HepG2 (cell line): ENCODE measurements around the gene PARD3. TPM values are rescaled to one million over a fixed set of nuclear protein-coding genes. Genes with fewer than 3 reads are reported as not detected.

Experiments used
- ARID4A ChIP-seq: sonication (generic); formaldehyde crosslinking; IDR thresholded peaks from 2 replicates; pipeline ENCODE4 v1.5.0; 2020; ENCODE audit warnings: mild to moderate bottlenecking, missing genetic modification reagents, borderline replicate concordance
- ATF7-NPFF ChIP-seq: sonication (generic); formaldehyde crosslinking; IDR thresholded peaks from 2 replicates; pipeline ENCODE4 v1.8.1; 2023; ENCODE audit warnings: mild to moderate bottlenecking, low read depth, missing genetic modification reagents, moderate library complexity
- EED ChIP-seq: sonication (generic); formaldehyde crosslinking; IDR thresholded peaks from 2 replicates; pipeline ENCODE4 v1.5.0; 2020; ENCODE audit warnings: mild to moderate bottlenecking, missing genetic modification reagents
- ESRRA ChIP-seq: sonication (generic); formaldehyde crosslinking; IDR thresholded peaks from 2 replicates; pipeline ENCODE4 v1.5.1; 2020; ENCODE audit warnings: mild to moderate bottlenecking, low read depth, missing genetic modification reagents
- FOXK1 ChIP-seq: sonication (generic); formaldehyde crosslinking; IDR thresholded peaks from 2 replicates; pipeline ENCODE4 v1.4.0; 2020; ENCODE audit warnings: low read depth, missing genetic modification reagents, borderline replicate concordance
- MEF2D ChIP-seq: sonication (generic); formaldehyde crosslinking; IDR thresholded peaks from 2 replicates; pipeline ENCODE4 v1.5.1; 2020; ENCODE audit warnings: mild to moderate bottlenecking, missing genetic modification reagents
- MXD1 ChIP-seq: sonication (generic); formaldehyde crosslinking; IDR thresholded peaks from 2 replicates; pipeline ENCODE4 v1.4.0; 2020; ENCODE audit warnings: mild to moderate bottlenecking, missing genetic modification reagents
- NR2F2 ChIP-seq: IDR thresholded peaks from 2 replicates; pipeline ENCODE4 v1.6.1; 2012; ENCODE audit warnings: low read depth, inconsistent platforms, borderline replicate concordance
- PAX8 ChIP-seq: sonication (generic); formaldehyde crosslinking; IDR thresholded peaks from 2 replicates; pipeline ENCODE4 v1.8.0; 2022; ENCODE audit warnings: mild to moderate bottlenecking, missing genetic modification reagents, borderline replicate concordance
- PRPF4 ChIP-seq: fragments of 200-400 bp; formaldehyde crosslinking; IDR thresholded peaks from 2 replicates; pipeline ENCODE4 v1.6.1; 2016; ENCODE audit warnings: low read length, low read depth; ENCODE audit not compliant: poor library complexity, severe bottlenecking
- RAD21 ChIP-seq: fragments of 450-650 bp; formaldehyde crosslinking; IDR thresholded peaks from 2 replicates; pipeline ENCODE4 v1.5.0; 2020; ENCODE audit warnings: mild to moderate bottlenecking
- SP140L ChIP-seq: sonication (generic); formaldehyde crosslinking; IDR thresholded peaks from 2 replicates; pipeline ENCODE4 v1.4.0; 2020; ENCODE audit warnings: missing genetic modification reagents, borderline replicate concordance
- TIGD3 ChIP-seq: sonication (generic); formaldehyde crosslinking; IDR thresholded peaks from 2 replicates; pipeline ENCODE4 v1.5.1; 2020; ENCODE audit warnings: mild to moderate bottlenecking, missing genetic modification reagents, borderline replicate concordance
- USF2 ChIP-seq, 2 experiments: sonication (generic) in 1 of 2; formaldehyde crosslinking in 1 of 2; IDR thresholded peaks; 2 replicates each; pipeline versions ENCODE4 v1.5.1 to v1.6.1; 2011 to 2020; ENCODE audit warnings: borderline replicate concordance in 1 of 2, low read depth in 1 of 2, low read length in 1 of 2, mild to moderate bottlenecking in 1 of 2, missing genetic modification reagents in 1 of 2, moderate library complexity in 1 of 2
- ZNF224 ChIP-seq: sonication (generic); formaldehyde crosslinking; IDR thresholded peaks from 2 replicates; pipeline ENCODE4 v1.5.0; 2020; ENCODE audit warnings: mild to moderate bottlenecking, missing genetic modification reagents
- ZNF552 ChIP-seq: sonication (generic); formaldehyde crosslinking; IDR thresholded peaks from 2 replicates; pipeline ENCODE4 v1.9.0; 2022; ENCODE audit warnings: missing genetic modification reagents, mild to moderate bottlenecking, borderline replicate concordance
- ZNF616 ChIP-seq: sonication (generic); formaldehyde crosslinking; IDR thresholded peaks from 2 replicates; pipeline ENCODE4 v1.5.0; 2020; ENCODE audit warnings: low read depth, mild to moderate bottlenecking, missing genetic modification reagents
- ZNF724P ChIP-seq: sonication (generic); formaldehyde crosslinking; IDR thresholded peaks from 2 replicates; pipeline ENCODE4 v1.8.0; 2022; ENCODE audit warnings: missing genetic modification reagents, borderline replicate concordance
- ZNF781 ChIP-seq: sonication (generic); formaldehyde crosslinking; IDR thresholded peaks from 2 replicates; pipeline ENCODE4 v1.5.1; 2020; ENCODE audit warnings: borderline replicate concordance, mild to moderate bottlenecking, missing genetic modification reagents; ENCODE audit errors: not compliant biosample characterization
- polyA plus RNA-seq, 8 experiments: library from polyadenylated mRNA; depleted of rRNA in 3 of 8; stranded (reverse) in 7 of 8; unstranded in 1 of 8; fragments of >200 nt; fragmentation: Illumina TruSeq in 4 of 8; extraction: Trizol in 4 of 8; gene quantifications; 2 replicates each; pipeline versions ENCODE4 v1.2.1 to v1.2.3, GENCODE V29; 2011 to 2016; ENCODE audit warnings: low read depth in 4 of 8, missing spikeins in 1 of 8, mixed read lengths in 1 of 8; ENCODE audit not compliant: insufficient read depth in 1 of 8
- total RNA-seq, 5 experiments: library from RNA; depleted of rRNA; stranded (reverse); fragments of >200 nt; fragmentation: Illumina TruSeq; extraction: Trizol; gene quantifications; 2 replicates each; pipeline ENCODE4 v1.2.3, GENCODE V29; 2016; ENCODE audit warnings: low read depth in 1 of 5
- TF ChIP-seq, protein P1 (sequence below): sonication (generic); formaldehyde crosslinking; IDR thresholded peaks from 2 replicates; pipeline ENCODE4 v1.5.0; 2020; ENCODE audit warnings: missing genetic modification reagents, mild to moderate bottlenecking, borderline replicate concordance

The PARD3 gene
- total and polyA plus RNA-seq, 2 of the 13 experiments (the other 11 are each of a cell fraction or from before 2014, with no cell fraction given) = 40.9 to 60.0 TPM

DNA sequence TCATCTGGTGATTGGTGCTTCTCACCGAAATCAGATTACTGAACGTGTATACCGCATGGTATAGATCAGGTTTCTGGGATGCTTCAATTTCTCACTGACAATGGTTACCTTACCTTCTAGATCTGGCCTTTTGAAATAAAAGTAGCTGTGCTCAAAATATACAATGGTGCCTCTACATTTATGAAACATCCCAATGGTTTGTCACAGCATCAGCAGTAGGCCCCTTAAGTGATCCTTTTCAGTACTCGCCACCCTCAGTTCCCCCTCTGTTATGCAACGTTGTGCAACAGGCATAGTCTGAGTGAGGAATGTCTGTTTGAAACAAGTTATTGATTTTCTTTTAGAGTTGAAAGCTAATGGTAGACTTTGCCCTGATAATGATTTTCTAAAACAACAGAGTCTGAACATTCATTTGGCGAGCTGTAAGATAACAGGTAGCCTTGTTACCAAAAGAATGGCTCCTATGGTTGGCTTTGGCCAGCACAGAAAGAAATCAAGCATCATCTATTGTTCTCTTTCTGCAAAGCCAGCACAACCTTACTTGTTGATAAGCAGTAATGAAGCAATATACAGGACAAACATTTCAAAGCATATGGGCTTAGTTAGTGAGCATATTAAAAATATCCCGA is 693.9 kb downstream of the PARD3 start (continued):
- TF ChIP-seq MXD1 (CRISPR knock-in tag) (no peak), SP140L (CRISPR knock-in tag) (0 out of 2 replicates have a peak, but pooled peaks have one; percentile 39), ZNF224 (CRISPR knock-in tag) (no peak), ATF7-NPFF (no peak), PAX8 (CRISPR knock-in tag) (no peak), ZNF781 (CRISPR knock-in tag) (no peak), USF2 (IDR thresholded peaks at IDR 0.05; ENCODE audit: low read depth, low read length) (no peak), USF2 (CRISPR knock-in tag; IDR thresholded peaks at IDR 0.05; ENCODE audit: borderline replicate concordance) (no peak), ARID4A (CRISPR knock-in tag) (peak; percentile 43; the same call in 1 of the 2 replicates), EED (CRISPR knock-in tag) (no peak), FOXK1 (CRISPR knock-in tag) (peak; percentile 96), ESRRA (CRISPR knock-in tag) (no peak), MEF2D (CRISPR knock-in tag) (peak; percentile 81), NR2F2 (peak; percentile 94), TIGD3 (CRISPR knock-in tag) (no peak), ZNF552 (CRISPR knock-in tag) (0 out of 2 replicates have a peak, but pooled peaks have one; percentile 75), ZNF724P (CRISPR knock-in tag) (no peak), PRPF4 (no peak), RAD21 (CRISPR knock-in tag) (peak; percentile 42; the same call in 1 of the 2 replicates), ZNF616 (CRISPR knock-in tag) (peak; percentile 79; the same call in 1 of the 2 replicates)
- TF ChIP-seq, protein P1, sequence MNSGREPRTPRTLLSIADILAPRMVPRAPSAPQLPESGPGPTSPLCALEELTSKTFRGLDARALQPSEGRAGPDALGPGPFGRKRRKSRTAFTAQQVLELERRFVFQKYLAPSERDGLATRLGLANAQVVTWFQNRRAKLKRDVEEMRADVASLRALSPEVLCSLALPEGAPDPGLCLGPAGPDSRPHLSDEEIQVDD (CRISPR knock-in tag) = no peak
